Measurements from ENCODE around the gene KCTD19.

DNA sequence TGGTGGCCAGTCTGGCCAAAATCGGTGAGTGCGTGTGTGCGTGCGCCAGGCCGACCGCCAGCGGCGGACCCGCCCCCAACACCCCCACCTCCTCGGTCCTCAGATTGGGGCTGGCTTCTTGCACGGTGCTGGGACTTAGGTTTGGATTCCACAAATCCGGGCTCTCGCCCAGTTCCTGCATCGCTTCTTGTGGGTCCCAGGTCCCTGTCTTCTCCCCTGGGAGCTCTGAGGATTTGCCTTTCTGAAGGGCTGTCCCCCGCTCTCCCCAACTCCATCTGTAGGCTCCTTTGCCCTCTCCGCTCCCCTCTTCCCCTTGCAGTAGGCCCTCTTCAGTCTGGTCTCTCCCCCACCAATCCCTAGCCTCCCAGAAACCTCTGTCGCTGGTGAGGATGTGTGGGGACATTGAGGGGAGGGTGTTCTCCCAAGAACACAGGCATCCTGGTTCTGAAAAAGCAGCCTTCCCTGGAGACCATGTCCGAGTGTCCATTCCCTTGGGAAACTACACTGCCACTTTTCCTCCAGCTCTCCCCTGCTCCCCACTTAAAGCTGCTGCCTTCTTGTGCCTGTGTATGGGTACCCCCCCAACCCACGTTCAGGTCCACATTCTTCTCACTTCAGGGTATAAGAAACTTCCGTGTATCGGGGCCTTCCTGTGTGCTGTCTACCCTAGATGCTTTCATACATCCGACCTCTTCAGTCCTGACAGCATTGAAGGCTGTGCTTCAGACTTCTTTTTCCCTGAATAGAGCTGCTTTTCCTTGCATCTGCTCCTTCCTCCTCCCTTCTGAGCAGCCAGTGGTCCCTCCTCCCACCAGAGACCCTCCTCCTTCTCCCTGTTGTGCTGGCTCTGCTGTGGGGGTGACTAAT is 77.1 kb downstream of the KCTD19 start:
- TF ChIP-seq POLR2AphosphoS5 (IDR thresholded peaks at IDR 0.05; ENCODE audit: low read depth, low read length), result no peak
- no peak for TF ChIP-seq POLR2A (IDR thresholded peaks at IDR 0.05; ENCODE audit: low read depth, low read length)

Measured in GM12891 (cell line).